ENCODE data around the gene GNLY. TPM values are rescaled to one million over a fixed set of nuclear protein-coding genes. Genes with fewer than 3 reads are reported as not detected.

GNLY gene
- total RNA-seq, 1 donor from 2014 or later = not detected

GRCh38 chr2:85661139-85661858, 32.9 kb upstream of the GNLY start:
- no peak for DNase-seq (ENCODE audit: extremely low spot score, unreplicated experiment)
- H3K9me3 Mint-ChIP-seq (ENCODE audit: unreplicated experiment) = no peaks in the 10 kb centered on the region
- H3K27ac Mint-ChIP-seq (ENCODE audit: unreplicated experiment) = no peak overlapping the region
- H3K4me3 Mint-ChIP-seq (ENCODE audit: unreplicated experiment) = no peak overlapping the region
- H3K4me1 Mint-ChIP-seq (ENCODE audit: unreplicated experiment) = peaks cover 22% of the 10 kb centered on the region
- peaks cover 10% of the 10 kb centered on the region for H3K36me3 Mint-ChIP-seq (ENCODE audit: unreplicated experiment)
- TF ChIP-seq, protein P1, sequence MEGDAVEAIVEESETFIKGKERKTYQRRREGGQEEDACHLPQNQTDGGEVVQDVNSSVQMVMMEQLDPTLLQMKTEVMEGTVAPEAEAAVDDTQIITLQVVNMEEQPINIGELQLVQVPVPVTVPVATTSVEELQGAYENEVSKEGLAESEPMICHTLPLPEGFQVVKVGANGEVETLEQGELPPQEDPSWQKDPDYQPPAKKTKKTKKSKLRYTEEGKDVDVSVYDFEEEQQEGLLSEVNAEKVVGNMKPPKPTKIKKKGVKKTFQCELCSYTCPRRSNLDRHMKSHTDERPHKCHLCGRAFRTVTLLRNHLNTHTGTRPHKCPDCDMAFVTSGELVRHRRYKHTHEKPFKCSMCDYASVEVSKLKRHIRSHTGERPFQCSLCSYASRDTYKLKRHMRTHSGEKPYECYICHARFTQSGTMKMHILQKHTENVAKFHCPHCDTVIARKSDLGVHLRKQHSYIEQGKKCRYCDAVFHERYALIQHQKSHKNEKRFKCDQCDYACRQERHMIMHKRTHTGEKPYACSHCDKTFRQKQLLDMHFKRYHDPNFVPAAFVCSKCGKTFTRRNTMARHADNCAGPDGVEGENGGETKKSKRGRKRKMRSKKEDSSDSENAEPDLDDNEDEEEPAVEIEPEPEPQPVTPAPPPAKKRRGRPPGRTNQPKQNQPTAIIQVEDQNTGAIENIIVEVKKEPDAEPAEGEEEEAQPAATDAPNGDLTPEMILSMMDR (IDR thresholded peaks at IDR 0.05) = no peak
- no peaks in the 10 kb centered on the region for H3K27me3 Mint-ChIP-seq (ENCODE audit: unreplicated experiment)

DNA sequence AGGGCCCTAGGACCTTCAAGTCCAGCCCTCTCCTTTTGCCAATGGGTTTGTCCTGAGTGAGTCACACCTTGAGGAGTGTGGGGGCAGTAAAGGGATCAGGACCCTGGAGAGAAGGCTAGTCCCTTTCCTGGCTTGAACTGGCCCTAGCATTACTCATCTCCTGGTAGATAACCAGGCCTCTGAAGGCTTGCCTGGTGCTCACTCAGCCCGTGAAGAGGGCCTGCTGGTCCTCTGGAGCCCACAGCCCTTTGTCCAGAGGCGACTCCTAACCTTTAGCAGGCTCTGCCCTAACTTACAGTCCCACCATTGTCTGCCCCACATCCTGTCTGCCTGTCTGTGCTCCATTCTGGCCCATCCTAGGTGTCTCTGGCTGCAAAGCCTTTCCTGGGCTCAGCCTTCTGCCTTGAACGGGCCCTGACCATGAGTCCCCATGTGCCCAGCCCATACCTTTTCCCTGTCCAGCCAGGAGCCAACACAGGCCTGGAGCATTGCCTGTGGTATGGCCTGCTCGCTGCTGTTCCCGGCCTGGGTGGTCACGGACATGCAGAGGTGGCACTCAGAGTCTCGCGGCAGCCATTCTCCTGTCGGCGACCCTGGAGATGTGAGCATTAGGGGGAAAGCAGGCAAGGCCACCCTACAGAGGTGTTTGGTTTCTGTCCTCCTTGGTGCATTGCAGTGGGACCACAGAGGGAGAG, 31.1 kb upstream of the GNLY start:
- no peak for DNase-seq (ENCODE audit: extremely low spot score, unreplicated experiment)
- H3K27me3 Mint-ChIP-seq (ENCODE audit: unreplicated experiment) = no peaks in the 10 kb centered on the region
- TF ChIP-seq, protein P1 (IDR thresholded peaks at IDR 0.05) = no peak
- peaks cover 4% of the 10 kb centered on the region for H3K36me3 Mint-ChIP-seq (ENCODE audit: unreplicated experiment)
- H3K4me3 Mint-ChIP-seq (ENCODE audit: unreplicated experiment) = no peak overlapping the region
- H3K27ac Mint-ChIP-seq (ENCODE audit: unreplicated experiment) = no peak overlapping the region
- H3K9me3 Mint-ChIP-seq (ENCODE audit: unreplicated experiment) = no peaks in the 10 kb centered on the region
- peaks cover 22% of the 10 kb centered on the region for H3K4me1 Mint-ChIP-seq (ENCODE audit: unreplicated experiment)

DNA sequence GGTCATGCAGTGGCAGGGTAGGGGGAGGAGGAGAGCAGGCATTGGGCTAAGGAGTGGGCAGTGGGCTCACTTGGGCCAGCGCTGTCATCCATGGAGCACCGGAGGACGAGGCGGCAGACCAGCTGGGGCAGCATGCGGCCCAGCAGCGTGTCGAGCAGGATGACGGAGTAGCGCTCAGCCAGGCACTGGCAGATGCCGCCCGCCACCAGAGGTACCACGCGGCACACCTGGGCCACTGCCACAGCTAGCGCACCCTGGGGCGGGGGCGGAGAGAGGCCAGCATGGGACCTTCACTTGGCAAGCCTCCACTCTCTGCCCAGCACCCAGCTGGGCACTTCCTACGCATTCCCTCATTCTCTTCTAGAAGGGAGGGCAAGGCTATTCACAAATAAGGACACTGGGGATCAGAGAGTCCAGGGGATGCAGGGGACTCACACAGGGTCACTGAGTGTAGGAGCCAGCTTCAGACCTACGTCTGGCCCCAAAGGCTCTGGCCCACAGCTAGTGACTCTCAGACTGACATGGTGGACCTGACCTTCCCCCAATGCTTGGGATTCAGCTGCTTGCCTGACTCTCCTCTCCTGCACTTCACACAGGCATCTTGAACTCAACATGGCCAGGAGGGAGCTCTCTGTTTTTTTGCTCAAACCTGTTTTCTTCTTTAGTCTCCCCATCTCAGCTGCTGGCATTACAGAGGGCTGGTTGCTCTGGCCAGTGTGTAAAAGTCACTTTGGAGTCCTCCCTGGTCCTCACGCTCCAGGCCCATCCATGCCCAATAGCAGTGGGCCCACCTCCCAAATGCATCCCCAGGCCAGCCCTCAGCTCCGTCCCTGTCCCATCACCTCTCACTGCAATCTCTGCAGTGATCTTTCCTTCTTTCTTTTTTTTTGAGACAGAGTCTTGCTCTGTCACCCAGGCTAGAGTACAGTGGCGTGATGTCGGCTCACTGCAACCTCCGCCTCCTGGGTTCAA, 30.3 kb upstream of the GNLY start:
- Mint-ChIP-seq H3K4me1 (ENCODE audit: unreplicated experiment) (peaks cover 27% of the 10 kb centered on the region), H3K27me3 (ENCODE audit: unreplicated experiment) (no peaks in the 10 kb centered on the region), H3K36me3 (ENCODE audit: unreplicated experiment) (peaks cover 2% of the 10 kb centered on the region), H3K4me3 (ENCODE audit: unreplicated experiment) (no peak overlapping the region), H3K27ac (ENCODE audit: unreplicated experiment) (no peak overlapping the region), H3K9me3 (ENCODE audit: unreplicated experiment) (no peaks in the 10 kb centered on the region)
- DNase-seq (ENCODE audit: extremely low spot score, unreplicated experiment) = no peak
- TF ChIP-seq, protein P1 (IDR thresholded peaks at IDR 0.05) = no peak

- peaks cover 28% of the 10 kb centered on the region for H3K4me1 Mint-ChIP-seq (ENCODE audit: unreplicated experiment)
- no peak for DNase-seq (ENCODE audit: extremely low spot score, unreplicated experiment)
- no peak overlapping the region for H3K4me3 Mint-ChIP-seq (ENCODE audit: unreplicated experiment)
- peaks cover under 1% of the 10 kb centered on the region for H3K27me3 Mint-ChIP-seq (ENCODE audit: unreplicated experiment)
- TF ChIP-seq, protein P1 (IDR thresholded peaks at IDR 0.05) = no peak
- no peaks in the 10 kb centered on the region for H3K9me3 Mint-ChIP-seq (ENCODE audit: unreplicated experiment)
- H3K27ac Mint-ChIP-seq (ENCODE audit: unreplicated experiment) = no peak overlapping the region
- H3K36me3 Mint-ChIP-seq (ENCODE audit: unreplicated experiment) = no peaks in the 10 kb centered on the region
Observed at GRCh38 chr2:85665264-85665937, 28.8 kb upstream of the GNLY start.

Measured in osteocyte (in vitro differentiated cells).